ENCODE measurements around the gene ATP8A2.

GRCh38 chr13:25625414-25625813 lies 253.6 kb downstream of the ATP8A2 start:
- TF ChIP-seq CTCF (IDR thresholded peaks at IDR 0.05) (no peak), POLR2A (IDR thresholded peaks at IDR 0.05) (no peak), POLR2AphosphoS5 (IDR thresholded peaks at IDR 0.05) (no peak)
